HT-29 (cell line): ENCODE data around the gene RASA3. TPM values are rescaled to one million over a fixed set of nuclear protein-coding genes. Genes with fewer than 3 reads are reported as not detected.

ENCODE experiments used
- total RNA-seq: library from RNA; depleted of rRNA; stranded (reverse); fragments of >200 nt; shearing (Covaris generic); gene quantifications from 2 replicates; pipeline ENCODE4 v1.2.3, GENCODE V29; 2014; rRNA removed

The RASA3 gene
- total RNA-seq, 1 experiment from 2014 or later = 25.1 TPM

Other genes with a start within 250 kb of the RASA3 start
- 0.38 and 0.60 TPM in 2 replicates for gene C13orf46, start 158.5 kb downstream of the RASA3 start, total RNA-seq
- not detected in 2 replicates for gene CFAP97D2, start 46.6 kb upstream of the RASA3 start, total RNA-seq
- gene CDC16, start 102.3 kb upstream of the RASA3 start, total RNA-seq = 28.6 and 31.1 TPM in 2 replicates
- gene UPF3A, start 149.0 kb upstream of the RASA3 start, total RNA-seq = 33.5 and 41.9 TPM in 2 replicates
- 16.1 and 16.9 TPM in 2 replicates for gene CHAMP1, start 181.9 kb upstream of the RASA3 start, total RNA-seq